ENCODE measurements around the gene ERVFRD-1. TPM values are rescaled to one million over a fixed set of nuclear protein-coding genes. Genes with fewer than 3 reads are reported as not detected.

The ERVFRD-1 gene
- total and polyA plus RNA-seq, 4 experiments from 2014 or later: 0.05 to 0.29 TPM; not detected in 2

DNA sequence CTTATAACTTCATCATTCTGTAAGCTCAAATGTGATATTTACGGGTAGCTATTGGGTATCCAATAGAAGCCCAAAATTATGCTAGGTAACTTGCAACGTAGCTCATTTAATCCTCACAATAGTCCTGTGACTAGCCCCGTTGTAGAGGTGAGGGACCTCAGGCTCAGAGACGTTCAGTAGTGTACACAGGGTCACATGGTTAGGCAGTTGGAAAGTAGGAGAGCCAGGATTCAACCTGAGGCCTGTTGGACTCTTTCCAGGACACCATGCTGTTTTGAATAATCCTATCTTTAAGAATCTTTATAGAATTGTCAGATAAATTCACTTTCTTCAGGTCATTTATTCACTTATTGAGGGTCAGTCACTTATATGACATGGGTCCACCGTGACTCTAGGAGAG lies 58.2 kb downstream of the ERVFRD-1 start:
- Mint-ChIP-seq H3K9me3 (peaks cover 0 to 2% (median 0%) of the 10 kb centered on the region in 8 donors), H3K4me1 (no peaks in the 10 kb centered on the region), H3K4me3 (no peak overlapping the region), H3K27me3 (peaks cover 18 to 22% of the 10 kb centered on the region in 2 donors), H3K27ac (no peak overlapping the region), H3K36me3 (no peaks in the 10 kb centered on the region)
- intact Hi-C loops (cut with micrococcal nuclease): no loop called here
- Histone ChIP-seq H3K27me3 (ENCODE audit: insufficient read depth, low read length) (no peaks in the 10 kb centered on the region), H3K27ac (ENCODE audit: low read depth, low read length) (no peak overlapping the region), H3K4me1 (ENCODE audit: insufficient read depth, low read length) (no peaks in the 10 kb centered on the region), H3K36me3 (ENCODE audit: insufficient read depth, low read length) (no peaks in the 10 kb centered on the region), H3K9me3 (ENCODE audit: control insufficient read depth in 1 of 2, low read length in 2 of 2) (no peaks in the 10 kb centered on the region), H3K4me3 (ENCODE audit: low read length in 2 of 2) (no peak overlapping the region)
- CTCF ChIA-PET (ENCODE audit: partially characterized antibody): interaction anchor here (1.7 to 5.5 kb wide), 2 partner anchors 13 to 17 kb away, joined by 6 to 25 read pairs; no protein-coding TSS in a partner anchor
- POLR2A ChIA-PET (ENCODE audit: partially characterized antibody): no interaction called here
- no peak for DNase-seq

Other genes with a start within 250 kb of the ERVFRD-1 start
- not detected for gene GCM2, start 229.7 kb downstream of the ERVFRD-1 start, total RNA-seq
- not detected for gene GCM2, start 229.7 kb downstream of the ERVFRD-1 start, polyA plus RNA-seq
- not detected for gene SYCP2L, start 224.7 kb downstream of the ERVFRD-1 start, total RNA-seq
- not detected for gene SYCP2L, start 224.7 kb downstream of the ERVFRD-1 start, polyA plus RNA-seq
- gene ELOVL2, start 67.4 kb downstream of the ERVFRD-1 start, total RNA-seq: not detected
- gene ELOVL2, start 67.4 kb downstream of the ERVFRD-1 start, polyA plus RNA-seq: not detected
- 1 to 10 TPM; 5.4 to 6.1 TPM for gene SMIM13, start 17.9 kb downstream of the ERVFRD-1 start, total RNA-seq
- gene SMIM13, start 17.9 kb downstream of the ERVFRD-1 start, polyA plus RNA-seq: 1 to 10 TPM; 2.1 to 5.2 TPM
- 10 to 100 TPM; 42.7 to 47.4 TPM for gene NEDD9, start 120.9 kb upstream of the ERVFRD-1 start, total RNA-seq
- gene NEDD9, start 120.9 kb upstream of the ERVFRD-1 start, polyA plus RNA-seq: 10 to 100 TPM; 17.2 to 38.5 TPM

Data from CD4-positive, alpha-beta memory T cell (primary cell).